CD4-positive, alpha-beta T cell treated with Interferon alpha-2 for 1 hour (primary cell): ENCODE measurements around the gene ARHGAP24.
"Not testable (repeated sequence)": the region's sequence is repeated elsewhere in the genome, so short reads cannot be mapped to it uniquely, and the experiment has no call there.

Experiments used
- DNase-seq, 2 donors: peaks; one replicate each; pipeline ENCODE4 v3.0.0-alpha.2; 2020 to 2022

The ARHGAP24 gene

GRCh38 chr4:85486425-85487086 lies 11.6 kb downstream of the ARHGAP24 start:
- DNase-seq, result no peak

GRCh38 chr4:85488416-85488815 lies 13.5 kb downstream of the ARHGAP24 start:
- no peak for DNase-seq

GRCh38 chr4:85489273-85489981 lies 14.5 kb downstream of the ARHGAP24 start:
- no peak for DNase-seq

- no peak for DNase-seq
These were observed 16.6 kb downstream of the ARHGAP24 start for GRCh38 chr4:85491527-85491926.

GRCh38 chr4:85492336-85492735 lies 17.4 kb downstream of the ARHGAP24 start:
- DNase-seq, result no peak

- no peak for DNase-seq
These were observed 20.7 kb downstream of the ARHGAP24 start for GRCh38 chr4:85495621-85496020.

- DNase-seq, result no peak
These were observed 21.3 kb downstream of the ARHGAP24 start for GRCh38 chr4:85496126-85496849.

GRCh38 chr4:85496933-85497332 lies 22.0 kb downstream of the ARHGAP24 start:
- no peak for DNase-seq

- peak; percentile 7 to 52 for DNase-seq
These were observed 23.3 kb downstream of the ARHGAP24 start for GRCh38 chr4:85498068-85498733.

- DNase-seq, result no peak
These were observed 24.6 kb downstream of the ARHGAP24 start for GRCh38 chr4:85499573-85499972.

GRCh38 chr4:85500110-85500867 lies 25.3 kb downstream of the ARHGAP24 start:
- no peak for DNase-seq

GRCh38 chr4:85501145-85501544 lies 26.2 kb downstream of the ARHGAP24 start:
- not testable (repeated sequence) for DNase-seq

- DNase-seq, result no peak
These were observed 33.7 kb downstream of the ARHGAP24 start for GRCh38 chr4:85508654-85509053.

- DNase-seq, result no peak
These were observed 35.1 kb downstream of the ARHGAP24 start for GRCh38 chr4:85509882-85510631.

GRCh38 chr4:85510632-85510984 lies 35.7 kb downstream of the ARHGAP24 start:
- DNase-seq, result no peak

- DNase-seq, result no peak
These were observed 37.7 kb downstream of the ARHGAP24 start for GRCh38 chr4:85512446-85513205.

- DNase-seq, result no peak
These were observed 39.2 kb downstream of the ARHGAP24 start for GRCh38 chr4:85514117-85514516.

GRCh38 chr4:85514783-85515182 lies 39.8 kb downstream of the ARHGAP24 start:
- DNase-seq, result no peak

- DNase-seq, result no peak
These were observed 40.8 kb downstream of the ARHGAP24 start for GRCh38 chr4:85515701-85516100.

GRCh38 chr4:85518526-85518925 lies 43.6 kb downstream of the ARHGAP24 start:
- not testable (repeated sequence) for DNase-seq
